Natural killer cell treated with Interleukin-12 subunit alpha and Interleukin-12 subunit beta and Interleukin-15 and Interleukin-18, amount 100 ng/mL, for 72 hours (primary cell): ENCODE measurements around the gene SLC6A16. TPM values are rescaled to one million over a fixed set of nuclear protein-coding genes. Genes with fewer than 3 reads are reported as not detected.

ENCODE experiments used
- ATAC-seq, 2 donors: fragments of 150-1000 bp; cut with Tn5 transposase in 1 of 2; sonication (Bioruptor Pico), chemical (Tn5 transposase) in 1 of 2; 2 replicates each; pipeline ENCODE4 v1.10.0; 2021
- DNase-seq: peaks from one replicate; pipeline ENCODE4 v3.0.0; 2022; ENCODE audit warnings: low spot score
- H3K27ac Mint-ChIP-seq, 2 donors: 1 replicate in 1 of 2; 2 replicates in 1 of 2; pipeline ENCODE4 v1.8.0; 2022; ENCODE audit warnings: mixed read lengths in 2 of 2, mild to moderate bottlenecking in 1 of 2, moderate library complexity in 1 of 2
- H3K27me3 Mint-ChIP-seq, 2 donors: 1 replicate in 1 of 2; 2 replicates in 1 of 2; pipeline ENCODE4 v1.8.0; 2022; ENCODE audit warnings: mixed read lengths in 2 of 2
- H3K36me3 Mint-ChIP-seq: one replicate; pipeline ENCODE4 v1.8.0; 2022; ENCODE audit warnings: mixed read lengths
- H3K4me1 Mint-ChIP-seq, 2 donors: 1 replicate in 1 of 2; 2 replicates in 1 of 2; pipeline ENCODE4 v1.8.0; 2022; ENCODE audit warnings: low read depth in 2 of 2, mixed read lengths in 2 of 2, mild to moderate bottlenecking in 1 of 2
- H3K4me3 Mint-ChIP-seq: one replicate; pipeline ENCODE4 v1.8.0; 2022; ENCODE audit warnings: mixed read lengths
- H3K9me3 Mint-ChIP-seq: 2 replicates; pipeline ENCODE4 v1.8.0; 2022; ENCODE audit warnings: mixed read lengths
- total RNA-seq, 2 donors: library from RNA; stranded (reverse); gene quantifications; one replicate each; pipeline ENCODE4 v1.2.3, GENCODE V29; 2022

Gene SLC6A16
- total RNA-seq, 2 donors from 2014 or later = 4.2 to 5.3 TPM

DNA sequence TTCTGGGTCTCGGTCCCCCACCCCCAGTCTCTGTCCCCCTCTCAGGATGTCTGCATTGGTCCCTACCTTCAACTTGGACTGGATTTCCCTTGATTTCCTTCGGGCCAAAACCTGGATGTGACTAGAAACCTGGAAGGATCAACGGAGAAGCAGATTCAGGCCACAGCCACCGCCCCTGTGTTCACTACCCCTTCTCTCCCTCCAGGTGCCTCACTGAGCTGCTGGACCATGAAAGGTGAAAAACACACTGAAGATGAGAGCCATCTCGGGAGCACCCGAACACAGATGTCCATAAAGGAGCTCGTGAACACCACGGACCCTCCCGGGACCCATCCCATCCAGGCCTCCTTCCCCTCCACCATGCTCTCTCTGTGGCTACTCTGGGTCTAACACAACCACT lies 32.2 kb upstream of the SLC6A16 start:
- H3K36me3 Mint-ChIP-seq = no peaks in the 10 kb centered on the region
- no peak for ATAC-seq
- no peak for DNase-seq
- H3K9me3 Mint-ChIP-seq = no peaks in the 10 kb centered on the region
- H3K27ac Mint-ChIP-seq = no peak overlapping the region
- H3K4me3 Mint-ChIP-seq = no peak overlapping the region
- H3K27me3 Mint-ChIP-seq = peaks cover 21 to 27% of the 10 kb centered on the region in 2 donors
- peaks cover 27 to 29% of the 10 kb centered on the region in 2 donors for H3K4me1 Mint-ChIP-seq

DNA sequence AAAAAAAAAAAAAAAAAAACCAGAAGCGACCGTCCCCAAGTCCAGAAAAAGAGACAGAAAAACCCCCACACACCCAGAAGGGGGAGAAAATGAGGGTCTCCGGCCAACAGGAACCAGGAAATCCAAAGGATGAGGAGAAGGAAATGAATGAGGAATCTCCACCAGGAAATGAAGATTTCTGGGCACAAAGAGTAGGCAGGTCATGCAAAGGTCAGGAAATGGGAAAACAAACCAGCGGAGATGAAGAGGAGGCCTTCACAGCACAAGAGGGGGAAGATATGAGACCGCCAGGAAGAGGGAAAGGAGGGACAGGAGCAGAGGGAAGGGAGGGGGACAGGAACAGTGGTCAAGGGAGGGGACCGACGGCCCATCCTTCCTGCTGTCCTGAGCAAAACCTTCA lies 31.4 kb upstream of the SLC6A16 start:
- H3K27me3 Mint-ChIP-seq = peaks cover 21% of the 10 kb centered on the region in 2 donors

DNA sequence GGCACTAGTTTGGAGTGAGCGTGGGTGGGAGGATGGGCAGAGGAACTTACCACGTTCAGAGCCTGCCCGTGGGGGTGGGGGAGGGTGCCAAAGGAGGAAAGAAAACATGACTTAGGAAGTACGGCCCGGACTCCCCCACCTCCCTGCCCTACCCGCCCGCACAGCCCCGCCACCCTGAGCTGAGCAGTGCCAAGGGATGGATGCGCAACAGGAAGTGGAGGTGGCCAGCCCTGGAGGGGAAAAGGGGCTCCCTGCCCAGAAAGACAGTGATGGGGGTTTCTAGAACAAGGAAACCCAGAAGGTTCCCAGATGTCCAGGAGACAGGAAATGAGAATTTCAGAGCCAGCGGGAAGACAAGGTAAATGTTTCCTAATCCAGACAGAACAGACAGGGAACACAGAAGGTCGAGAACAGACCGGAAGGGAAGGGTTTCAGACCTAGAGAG lies 30.9 kb upstream of the SLC6A16 start:
- Mint-ChIP-seq H3K4me3 (peak overlapping the region; percentile 24), H3K9me3 (no peaks in the 10 kb centered on the region), H3K36me3 (no peaks in the 10 kb centered on the region), H3K27me3 (peaks cover 18 to 21% of the 10 kb centered on the region in 2 donors), H3K27ac (peak overlapping the region in 1 of 2 donors; percentile 56), H3K4me1 (peaks cover 18 to 27% of the 10 kb centered on the region in 2 donors)
- DNase-seq (no peak), ATAC-seq (no peak)

More for the DNA sequence above, 31.4 kb upstream of the SLC6A16 start:
- Mint-ChIP-seq H3K36me3 (no peaks in the 10 kb centered on the region), H3K4me3 (peak overlapping the region; percentile 24), H3K4me1 (peaks cover 21 to 29% of the 10 kb centered on the region in 2 donors), H3K27ac (no peak overlapping the region), H3K9me3 (no peaks in the 10 kb centered on the region)
- no peak for DNase-seq
- no peak for ATAC-seq

DNA sequence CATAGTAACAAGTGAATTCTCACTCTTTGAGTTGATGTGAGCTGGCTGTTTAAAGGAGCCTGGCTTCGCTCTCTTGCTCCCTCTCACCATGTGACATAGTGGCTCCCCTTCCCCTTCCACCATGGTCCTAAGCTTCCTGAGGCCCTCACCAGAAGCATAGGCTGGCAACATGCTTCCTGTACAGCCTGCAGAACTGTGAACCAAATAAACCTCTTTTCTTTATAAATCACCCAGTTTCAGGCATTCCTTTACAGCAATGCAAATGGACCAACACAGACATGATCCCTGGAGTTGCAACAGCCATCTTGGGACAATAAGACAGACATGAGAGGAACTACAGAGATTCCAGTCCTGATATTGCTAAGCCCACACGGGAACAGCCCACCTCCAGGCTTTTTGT lies 24.6 kb upstream of the SLC6A16 start:
- no peak for DNase-seq
- no peak for ATAC-seq
- Mint-ChIP-seq H3K27ac (no peak overlapping the region), H3K27me3 (peaks cover 1 to 3% of the 10 kb centered on the region in 2 donors), H3K4me3 (no peak overlapping the region), H3K36me3 (no peaks in the 10 kb centered on the region), H3K4me1 (peaks cover 9 to 15% of the 10 kb centered on the region in 2 donors), H3K9me3 (no peaks in the 10 kb centered on the region)

DNA sequence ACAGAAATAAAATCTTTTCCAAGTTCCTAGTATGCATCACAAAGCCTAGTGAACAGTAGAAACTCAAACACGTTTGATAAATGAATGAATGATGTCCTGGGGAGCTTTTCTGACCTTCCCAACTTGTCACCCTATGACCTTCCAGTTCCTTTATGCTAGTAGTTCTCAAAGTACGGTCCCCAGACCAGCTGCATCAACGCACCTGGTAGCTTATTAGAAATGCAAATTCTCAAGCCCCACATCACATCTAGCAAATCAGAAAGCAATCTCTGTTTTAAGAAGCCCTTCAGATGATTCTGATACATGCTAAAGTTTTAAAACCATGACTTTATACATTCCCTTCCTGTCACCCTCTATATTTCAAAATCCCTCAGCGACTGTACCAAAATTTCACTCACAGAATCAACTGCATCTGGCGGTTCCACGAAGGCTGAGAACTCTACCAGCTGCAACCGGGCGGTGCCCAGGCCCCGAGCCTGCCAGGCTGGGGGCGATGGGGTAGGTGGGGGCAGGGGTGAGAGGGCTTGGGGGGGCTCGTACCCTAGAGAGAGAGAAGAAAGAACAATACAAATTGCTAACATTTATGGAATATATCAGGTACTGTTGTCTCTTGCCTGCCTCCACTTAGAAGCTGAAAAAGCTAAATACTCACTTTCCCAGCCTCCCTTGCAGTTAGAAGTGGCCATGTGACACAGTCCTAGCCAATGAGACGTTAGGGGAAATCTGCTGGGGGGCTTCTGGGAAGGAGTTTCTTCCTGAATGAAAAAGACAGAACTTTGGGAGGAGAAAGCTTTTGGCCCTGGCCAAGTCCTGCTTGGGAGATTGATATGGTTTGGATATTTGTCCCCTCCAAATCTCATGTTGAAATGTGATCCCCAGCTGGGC lies 23.6 kb upstream of the SLC6A16 start:
- no peak overlapping the region for H3K27ac Mint-ChIP-seq
- no peaks in the 10 kb centered on the region for H3K9me3 Mint-ChIP-seq
- H3K36me3 Mint-ChIP-seq = no peaks in the 10 kb centered on the region
- peaks cover 11 to 19% of the 10 kb centered on the region in 2 donors for H3K4me1 Mint-ChIP-seq
- no peak overlapping the region for H3K4me3 Mint-ChIP-seq
- no peak for ATAC-seq
- peaks cover 0 to 3% of the 10 kb centered on the region in 2 donors for H3K27me3 Mint-ChIP-seq
- DNase-seq = no peak

DNA sequence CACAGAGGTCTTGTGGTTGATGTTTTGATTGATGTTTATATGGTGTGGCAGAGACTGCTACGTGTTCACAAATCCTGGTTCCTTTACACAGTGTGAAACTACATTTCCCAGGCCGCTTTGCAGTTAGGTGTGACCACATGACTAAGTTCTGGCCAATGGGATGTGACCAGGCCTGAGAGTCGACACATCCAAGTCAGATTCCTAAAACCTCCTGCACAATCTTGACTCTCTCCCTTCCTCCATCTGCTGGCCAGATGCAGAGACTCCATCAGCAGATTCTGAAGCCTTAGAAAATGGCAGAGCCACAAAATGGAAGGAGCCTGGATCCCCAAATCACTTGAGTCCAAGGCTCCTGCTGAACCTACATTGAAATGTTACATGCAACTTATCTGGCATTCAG lies 22.8 kb upstream of the SLC6A16 start:
- Mint-ChIP-seq H3K27me3 (no peaks in the 10 kb centered on the region), H3K9me3 (no peaks in the 10 kb centered on the region), H3K36me3 (no peaks in the 10 kb centered on the region), H3K4me3 (no peak overlapping the region), H3K27ac (no peak overlapping the region), H3K4me1 (peaks cover 14 to 23% of the 10 kb centered on the region in 2 donors)
- DNase-seq (no peak), ATAC-seq (peak; percentile 60 to 65)

DNA sequence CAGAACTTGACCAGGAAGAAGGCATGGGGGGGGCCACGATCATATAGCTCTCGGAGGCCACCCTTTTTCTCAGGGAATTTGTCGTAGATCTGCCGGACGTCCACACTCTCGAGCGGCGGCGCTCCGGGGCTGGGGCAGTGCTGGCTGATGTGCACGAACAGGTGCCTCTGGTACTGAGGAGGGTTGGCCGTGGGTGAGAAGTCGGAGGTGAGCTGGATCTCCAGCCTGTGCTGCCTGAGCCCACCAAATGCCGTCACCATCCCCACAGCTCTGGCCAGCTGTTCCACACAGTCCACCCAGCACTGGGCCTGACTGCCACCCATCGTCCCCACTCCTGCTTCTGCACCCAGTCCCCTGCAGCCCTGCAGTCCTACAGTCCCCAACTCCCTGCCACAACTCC lies 22.2 kb upstream of the SLC6A16 start:
- ATAC-seq = no peak
- Mint-ChIP-seq H3K27ac (no peak overlapping the region), H3K27me3 (no peaks in the 10 kb centered on the region), H3K36me3 (no peaks in the 10 kb centered on the region), H3K4me3 (no peak overlapping the region), H3K4me1 (peaks cover 16 to 26% of the 10 kb centered on the region in 2 donors), H3K9me3 (no peaks in the 10 kb centered on the region)
- no peak for DNase-seq

DNA sequence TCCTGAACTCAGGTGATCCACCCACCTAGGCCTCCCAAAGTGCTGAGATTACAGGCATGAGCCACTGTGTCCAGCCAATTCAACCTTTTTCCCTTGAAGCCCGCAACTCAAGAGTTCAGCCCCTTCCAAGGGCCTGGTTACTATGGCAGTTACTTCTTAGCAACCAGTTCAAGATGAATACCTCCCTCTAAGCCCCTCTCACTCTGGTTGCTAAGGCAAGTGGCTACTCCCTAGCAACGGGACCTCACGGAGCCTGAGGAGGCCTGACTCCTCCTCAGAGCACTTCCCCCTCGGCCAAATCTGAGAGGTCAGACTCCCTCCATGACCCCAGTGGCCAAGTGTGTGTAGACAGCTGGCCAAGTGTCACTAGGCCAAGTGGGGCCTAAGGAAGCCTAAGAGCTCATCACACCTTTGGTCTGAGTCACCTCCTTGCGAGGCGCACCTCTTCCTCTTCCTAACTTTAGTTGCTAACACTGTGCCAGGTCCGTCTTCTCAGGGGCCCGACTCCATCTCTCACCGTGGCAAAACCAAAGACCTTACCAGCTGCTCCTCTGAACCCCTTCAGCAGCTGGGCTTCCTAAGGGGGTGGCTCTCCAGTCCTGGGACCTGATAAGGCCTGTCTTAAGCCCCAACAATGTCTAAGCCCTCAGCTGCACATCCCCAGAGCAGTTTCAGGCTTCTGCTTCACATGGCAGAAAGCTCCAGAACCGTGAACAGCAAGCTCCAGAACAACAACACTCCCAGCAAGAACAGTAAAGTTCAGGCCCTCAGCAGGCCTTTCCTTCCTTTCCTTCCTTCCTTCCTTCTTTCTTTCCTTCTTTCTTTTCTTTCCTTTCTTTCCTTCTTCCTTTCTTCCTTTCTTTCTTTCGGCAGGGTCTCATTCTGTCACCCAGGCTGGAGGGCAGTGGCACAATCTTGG lies 19.8 kb upstream of the SLC6A16 start:
- H3K4me3 Mint-ChIP-seq = peak overlapping the region; percentile 15
- H3K27me3 Mint-ChIP-seq = no peaks in the 10 kb centered on the region
- H3K4me1 Mint-ChIP-seq = peaks cover 26 to 39% of the 10 kb centered on the region in 2 donors
- H3K27ac Mint-ChIP-seq = peak overlapping the region; percentile 46 to 81
- H3K9me3 Mint-ChIP-seq = no peaks in the 10 kb centered on the region
- no peak for DNase-seq
- H3K36me3 Mint-ChIP-seq = peaks cover 7% of the 10 kb centered on the region
- ATAC-seq = peak; percentile 75 to 80

DNA sequence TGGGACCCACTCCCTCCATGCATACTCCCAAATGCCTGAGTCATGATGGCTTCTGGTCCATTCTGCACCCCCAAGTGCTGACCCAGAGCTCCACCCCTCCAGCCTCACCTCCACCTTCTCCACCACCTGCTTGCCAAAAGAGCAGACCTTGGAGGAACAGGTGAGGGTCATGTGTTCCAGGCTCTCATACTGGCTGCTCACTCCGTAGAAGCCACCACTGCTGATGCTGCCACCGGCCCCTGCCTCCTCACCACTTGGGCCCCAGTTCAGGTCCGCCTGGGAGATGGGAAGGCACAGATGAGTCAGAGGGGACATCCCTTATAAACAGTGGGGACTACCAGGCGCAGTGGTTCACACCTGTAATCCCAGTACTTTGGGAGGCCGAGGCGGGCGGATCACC lies 18.1 kb upstream of the SLC6A16 start:
- no peaks in the 10 kb centered on the region for H3K27me3 Mint-ChIP-seq
- H3K36me3 Mint-ChIP-seq = peaks cover 7% of the 10 kb centered on the region
- ATAC-seq (no peak), DNase-seq (no peak)
- no peak overlapping the region for H3K27ac Mint-ChIP-seq
- H3K9me3 Mint-ChIP-seq = no peaks in the 10 kb centered on the region
- no peak overlapping the region for H3K4me3 Mint-ChIP-seq
- H3K4me1 Mint-ChIP-seq = peaks cover 31 to 48% of the 10 kb centered on the region in 2 donors

DNA sequence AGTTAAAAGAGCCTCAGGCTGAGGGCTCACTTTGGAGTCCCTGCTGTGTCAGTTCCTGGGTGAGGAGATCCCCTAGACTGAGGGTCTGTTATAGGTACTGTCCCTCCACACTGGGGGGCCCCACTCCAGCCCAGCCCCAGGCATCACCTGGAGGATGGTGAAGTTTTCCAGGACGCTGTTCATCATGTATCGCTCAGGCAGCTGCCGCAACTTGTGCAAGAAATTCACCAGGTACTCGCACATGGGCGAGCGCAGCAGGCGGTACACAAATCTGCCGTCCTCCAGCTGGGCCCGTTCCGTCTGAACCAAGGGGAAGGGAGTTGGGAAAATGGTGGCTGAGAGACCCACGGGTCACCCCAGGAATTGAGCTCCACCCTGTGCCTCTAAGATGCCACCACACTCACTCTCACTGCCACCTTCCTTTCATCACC lies 17.3 kb upstream of the SLC6A16 start:
- Mint-ChIP-seq H3K36me3 (peaks cover 12% of the 10 kb centered on the region), H3K27ac (no peak overlapping the region), H3K4me3 (no peak overlapping the region), H3K9me3 (no peaks in the 10 kb centered on the region), H3K27me3 (no peaks in the 10 kb centered on the region), H3K4me1 (peaks cover 38 to 49% of the 10 kb centered on the region in 2 donors)
- DNase-seq = no peak
- ATAC-seq = no peak

DNA sequence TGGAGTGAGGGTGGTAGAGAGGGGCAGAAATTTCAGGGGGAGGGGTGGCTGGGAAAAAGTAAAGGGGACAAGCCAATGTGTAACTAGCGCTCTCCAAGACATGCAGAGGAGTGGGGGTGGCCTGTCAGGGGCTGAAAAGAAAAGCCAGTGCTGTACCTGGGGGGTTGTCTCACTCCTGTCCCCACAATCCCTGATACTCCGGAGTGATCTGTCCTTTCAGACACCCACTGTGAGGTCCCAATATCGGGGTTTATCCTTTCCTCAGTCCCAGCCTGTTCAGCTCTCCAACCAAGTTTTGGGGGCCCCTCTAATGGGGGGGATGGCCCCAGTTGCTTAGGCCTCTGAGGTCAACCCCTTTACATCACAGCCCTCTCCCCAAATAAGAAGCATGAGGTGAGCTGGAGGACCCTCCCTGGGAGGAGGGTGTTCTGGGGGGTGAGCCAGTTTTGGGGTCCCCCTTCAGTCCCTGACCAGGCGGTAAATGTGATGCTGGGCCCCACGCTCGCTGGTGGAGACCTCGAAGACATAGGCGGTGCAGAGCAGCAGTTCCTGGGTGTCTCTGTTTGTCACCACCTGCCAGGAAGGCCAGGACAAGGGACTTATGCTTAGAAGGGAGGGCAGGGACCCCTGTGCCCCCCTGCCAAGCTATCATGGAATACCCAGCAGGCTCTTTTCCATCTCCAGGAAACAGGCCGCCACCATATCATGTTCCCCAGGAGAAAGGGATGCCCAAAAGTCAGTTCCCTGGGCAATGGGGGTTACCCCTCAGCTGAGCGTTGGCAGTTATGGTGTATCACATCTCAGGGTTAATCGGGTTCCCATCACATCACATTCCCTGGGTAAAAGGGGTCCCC lies 16.1 kb upstream of the SLC6A16 start:
- H3K4me3 Mint-ChIP-seq = no peak overlapping the region
- H3K27ac Mint-ChIP-seq = peak overlapping the region; percentile 48 to 90
- H3K9me3 Mint-ChIP-seq = no peaks in the 10 kb centered on the region
- peaks cover 45 to 58% of the 10 kb centered on the region in 2 donors for H3K4me1 Mint-ChIP-seq
- H3K36me3 Mint-ChIP-seq = peaks cover 14% of the 10 kb centered on the region
- DNase-seq (no peak), ATAC-seq (no peak)
- no peaks in the 10 kb centered on the region for H3K27me3 Mint-ChIP-seq

DNA sequence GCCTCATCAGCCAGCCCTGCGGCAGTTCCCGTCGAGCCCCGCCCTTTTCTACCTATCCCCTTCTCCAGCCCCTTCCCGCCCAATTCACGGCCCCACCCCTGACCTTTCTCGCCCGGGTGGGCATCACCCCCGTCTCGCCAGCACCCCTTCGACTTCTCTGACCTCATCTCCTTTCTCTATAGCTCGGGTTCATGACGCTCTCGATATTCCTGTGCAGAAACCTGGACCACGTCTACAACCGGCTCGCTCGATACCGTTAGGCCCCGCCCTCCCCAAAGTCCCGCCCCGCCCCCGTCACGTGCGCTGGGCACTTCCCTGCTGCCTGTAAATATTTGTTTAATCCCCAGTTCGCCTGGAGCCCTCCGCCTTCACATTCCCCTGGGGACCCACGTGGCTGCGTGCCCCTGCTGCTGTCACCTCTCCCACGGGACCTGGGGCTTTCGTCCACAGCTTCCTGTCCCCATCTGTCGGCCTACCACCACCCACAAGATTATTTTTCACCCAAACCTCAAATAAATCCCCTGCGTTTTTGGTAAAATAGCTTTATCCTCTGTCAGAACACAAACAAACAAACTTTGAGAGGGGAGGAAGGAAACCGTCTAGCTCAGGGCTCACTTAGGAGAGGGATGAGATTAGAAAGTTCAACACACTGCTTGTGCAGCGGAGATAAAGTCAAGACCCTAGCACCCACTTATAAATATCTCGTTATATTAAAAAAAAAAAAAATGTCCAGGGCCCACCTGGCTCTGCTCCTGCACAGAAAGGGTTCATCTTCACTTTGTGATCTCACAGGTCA lies 15.3 kb upstream of the SLC6A16 start:
- Mint-ChIP-seq H3K36me3 (peaks cover 14% of the 10 kb centered on the region), H3K9me3 (no peaks in the 10 kb centered on the region), H3K4me1 (peaks cover 51 to 61% of the 10 kb centered on the region in 2 donors), H3K4me3 (peak overlapping the region; percentile 57), H3K27ac (peak overlapping the region; percentile 48 to 90), H3K27me3 (no peaks in the 10 kb centered on the region)
- ATAC-seq (peak in 1 of 2 donors; percentile 40), DNase-seq (peak; percentile 67)
